Measurements from ENCODE around the gene REXO4.

- no peak for TF ChIP-seq CTCF (IDR thresholded peaks at IDR 0.05)
- no peak for TF ChIP-seq POLR2A (IDR thresholded peaks at IDR 0.05)
Observed at GRCh38 chr9:133423216-133423615, 5.4 kb upstream of the REXO4 start.

Data from esophagus squamous epithelium (tissue), 4 donors.